A673 (cell line): ENCODE data around the gene GALNT10.

Experiments
- CTCF ChIP-seq: fragments of 300-800, 200-600 bp; sonication (generic); conservative IDR thresholded peaks from 2 replicates; pipeline ENCODE4 v1.5.1; 2017; ENCODE audit warnings: low read depth, mild to moderate bottlenecking, antibody characterized with exemption, low read length, moderate library complexity, mixed read lengths
- EZH2 ChIP-seq: fragments of 200-600 bp; sonication (generic); IDR thresholded peaks from 2 replicates; pipeline ENCODE4 v1.6.1; 2017; ENCODE audit warnings: borderline replicate concordance, low read depth, mild to moderate bottlenecking, mixed read lengths, antibody characterized with exemption, low read length; ENCODE audit not compliant: poor library complexity, severe bottlenecking

- TF ChIP-seq CTCF: no peak
- no peak for TF ChIP-seq EZH2
Observed at GRCh38 chr5:154401355-154401754, 210.8 kb downstream of the GALNT10 start.
